Tibial artery (tissue), 4 donors: ENCODE measurements around the gene MPV17L2.

Source experiments
- DNase-seq, 2 donors: peaks; one replicate each; pipeline ENCODE4 v3.0.0-alpha.2; 2019
- H3K27ac ChIP-seq, 2 donors: fragments of 200-600 bp; sonication (generic) in 1 of 2; 1 replicate in 1 of 2; 2 replicates in 1 of 2; pipeline ENCODE4 v1.5.1; 2018 to 2019; ENCODE audit warnings: mild to moderate bottlenecking in 1 of 2
- H3K27me3 ChIP-seq, 2 donors: fragments of 200-600 bp; sonication (generic) in 1 of 2; one replicate each; pipeline versions ENCODE4 v1.5.1 to v1.6.0; 2016 to 2019
- H3K36me3 ChIP-seq, 3 donors: fragments of 200-600 bp; sonication (generic) in 2 of 3; one replicate each; pipeline ENCODE4 v1.5.1; 2016 to 2019; ENCODE audit warnings: mild to moderate bottlenecking in 2 of 3
- H3K4me1 ChIP-seq, 4 donors: fragments of 200-600 bp; sonication (generic) in 2 of 4; 1 replicate in 3 of 4; 2 replicates in 1 of 4; pipeline ENCODE4 v1.5.1; 2016 to 2019
- H3K4me3 ChIP-seq, 2 donors: fragments of 200-600 bp; sonication (generic) in 1 of 2; 1 replicate in 1 of 2; 2 replicates in 1 of 2; pipeline ENCODE4 v1.5.1; 2018 to 2019; ENCODE audit warnings: mild to moderate bottlenecking in 2 of 2
- H3K9me3 ChIP-seq, 3 donors: fragments of 200-600 bp; sonication (generic) in 1 of 3; one replicate each; pipeline ENCODE4 v1.5.1; 2016 to 2019
- intact Hi-C: fragments of 100-400 bp; cut with DNase I; formaldehyde crosslinking; loops from one replicate; pipeline ENCODE4 v1.15.0; 2023; ENCODE audit warnings: low total_unique reads
- TF ChIP-seq, protein P1 (sequence below), 2 experiments: fragments of 200-600 bp in 1 of 2; fragments of 450-650 bp in 1 of 2; IDR thresholded peaks; one replicate each; pipeline ENCODE4 v1.5.1; 2017 to 2019; ENCODE audit warnings: antibody characterized with exemption in 2 of 2, mild to moderate bottlenecking in 1 of 2, moderate library complexity in 1 of 2

Gene MPV17L2

DNA sequence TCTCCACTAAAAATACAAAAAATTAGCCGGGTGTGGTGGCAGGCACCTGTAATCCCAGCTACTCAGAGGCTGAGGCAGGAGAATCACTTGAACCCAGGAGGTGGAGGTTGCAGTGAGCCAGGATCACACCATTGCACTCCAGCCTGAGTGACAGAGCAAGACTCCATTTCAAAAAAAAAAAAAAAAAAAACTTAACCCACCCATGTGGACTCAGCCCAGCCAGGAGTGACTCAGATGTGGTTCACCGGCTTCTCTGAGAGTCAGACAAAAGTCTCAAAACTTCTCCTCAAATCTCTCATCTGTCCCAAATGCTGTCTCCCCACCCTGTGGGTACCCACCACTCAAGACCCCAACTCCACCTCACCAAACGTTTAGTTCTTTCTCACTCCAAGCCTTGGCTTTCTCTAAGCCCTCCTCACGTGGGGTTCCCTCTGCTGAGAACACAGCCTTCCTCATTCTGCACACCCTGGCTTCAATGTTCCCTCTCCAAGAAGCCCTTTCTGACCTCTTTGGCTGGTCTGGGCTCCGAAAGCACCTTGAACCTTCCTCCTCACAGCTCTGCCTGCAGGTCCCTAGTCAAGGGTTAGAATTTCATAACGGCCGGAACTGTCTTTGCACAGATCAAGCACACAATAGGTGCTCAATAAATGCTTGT is 21.9 kb downstream of the MPV17L2 start:
- no peak for DNase-seq
- intact Hi-C loops: no loop called here
- Histone ChIP-seq H3K4me3 (no peak overlapping the region), H3K9me3 (no peaks in the 10 kb centered on the region), H3K4me1 (no peaks in the 10 kb centered on the region), H3K36me3 (no peaks in the 10 kb centered on the region), H3K27ac (no peak overlapping the region), H3K27me3 (no peaks in the 10 kb centered on the region)
- TF ChIP-seq, protein P1, sequence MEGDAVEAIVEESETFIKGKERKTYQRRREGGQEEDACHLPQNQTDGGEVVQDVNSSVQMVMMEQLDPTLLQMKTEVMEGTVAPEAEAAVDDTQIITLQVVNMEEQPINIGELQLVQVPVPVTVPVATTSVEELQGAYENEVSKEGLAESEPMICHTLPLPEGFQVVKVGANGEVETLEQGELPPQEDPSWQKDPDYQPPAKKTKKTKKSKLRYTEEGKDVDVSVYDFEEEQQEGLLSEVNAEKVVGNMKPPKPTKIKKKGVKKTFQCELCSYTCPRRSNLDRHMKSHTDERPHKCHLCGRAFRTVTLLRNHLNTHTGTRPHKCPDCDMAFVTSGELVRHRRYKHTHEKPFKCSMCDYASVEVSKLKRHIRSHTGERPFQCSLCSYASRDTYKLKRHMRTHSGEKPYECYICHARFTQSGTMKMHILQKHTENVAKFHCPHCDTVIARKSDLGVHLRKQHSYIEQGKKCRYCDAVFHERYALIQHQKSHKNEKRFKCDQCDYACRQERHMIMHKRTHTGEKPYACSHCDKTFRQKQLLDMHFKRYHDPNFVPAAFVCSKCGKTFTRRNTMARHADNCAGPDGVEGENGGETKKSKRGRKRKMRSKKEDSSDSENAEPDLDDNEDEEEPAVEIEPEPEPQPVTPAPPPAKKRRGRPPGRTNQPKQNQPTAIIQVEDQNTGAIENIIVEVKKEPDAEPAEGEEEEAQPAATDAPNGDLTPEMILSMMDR (IDR thresholded peaks at IDR 0.05): no peak

DNA sequence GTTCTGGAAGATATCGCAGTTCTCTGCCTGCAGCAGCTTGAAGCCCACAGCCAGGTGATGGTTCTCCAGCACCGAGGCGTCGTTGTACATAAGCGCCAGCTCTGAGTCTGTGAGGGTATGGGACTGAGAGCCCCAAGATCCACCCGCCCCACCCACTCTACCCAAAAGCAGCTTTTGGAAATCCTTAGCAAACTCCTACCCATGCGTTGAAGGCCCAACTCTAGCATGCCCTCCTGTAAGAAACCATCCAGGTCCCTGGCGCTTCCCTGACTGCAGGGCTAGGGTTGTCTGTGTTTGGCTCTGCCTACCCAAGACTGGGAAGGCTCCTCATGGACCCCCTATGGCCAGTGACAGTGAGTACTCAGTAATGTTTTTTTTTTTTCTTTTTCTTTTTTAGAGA is 23.8 kb downstream of the MPV17L2 start:
- TF ChIP-seq, protein P1 (IDR thresholded peaks at IDR 0.05): no peak
- intact Hi-C loops: no loop called here
- no peak for DNase-seq

DNA sequence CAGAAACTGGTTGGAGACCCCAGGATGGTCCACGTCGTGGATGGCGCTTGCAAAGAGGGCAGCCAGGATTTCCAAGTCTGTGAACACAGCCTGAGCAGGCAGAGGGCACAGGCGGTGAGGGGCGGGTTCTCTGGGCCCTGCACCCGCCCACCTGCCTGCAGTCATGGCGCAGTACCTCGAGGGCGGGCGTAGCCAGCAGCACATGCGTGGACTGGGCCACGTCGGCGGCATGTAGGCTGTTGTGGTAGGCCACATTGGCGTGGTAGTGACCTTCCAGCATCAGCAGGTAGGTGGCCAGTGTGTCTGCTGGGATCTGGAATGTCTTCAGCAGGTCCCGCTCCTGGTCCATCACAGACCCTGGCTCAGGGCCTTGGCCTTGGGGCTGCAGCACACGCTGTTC is 25.1 kb downstream of the MPV17L2 start:
- no peaks in the 10 kb centered on the region for H3K4me1 ChIP-seq
- intact Hi-C loops: no loop called here
- H3K9me3 ChIP-seq: no peaks in the 10 kb centered on the region
- no peaks in the 10 kb centered on the region for H3K36me3 ChIP-seq
- DNase-seq: no peak
- TF ChIP-seq, protein P1 (IDR thresholded peaks at IDR 0.05): no peak
- H3K4me3 ChIP-seq: no peak overlapping the region
- no peak overlapping the region for H3K27ac ChIP-seq
- peaks cover 0 to 18% of the 10 kb centered on the region in 2 donors for H3K27me3 ChIP-seq

More for the DNA sequence above, 23.8 kb downstream of the MPV17L2 start:
- Histone ChIP-seq H3K4me1 (no peaks in the 10 kb centered on the region), H3K4me3 (no peak overlapping the region), H3K27ac (no peak overlapping the region), H3K9me3 (no peaks in the 10 kb centered on the region), H3K36me3 (no peaks in the 10 kb centered on the region), H3K27me3 (peaks cover 0 to 13% of the 10 kb centered on the region in 2 donors)

DNA sequence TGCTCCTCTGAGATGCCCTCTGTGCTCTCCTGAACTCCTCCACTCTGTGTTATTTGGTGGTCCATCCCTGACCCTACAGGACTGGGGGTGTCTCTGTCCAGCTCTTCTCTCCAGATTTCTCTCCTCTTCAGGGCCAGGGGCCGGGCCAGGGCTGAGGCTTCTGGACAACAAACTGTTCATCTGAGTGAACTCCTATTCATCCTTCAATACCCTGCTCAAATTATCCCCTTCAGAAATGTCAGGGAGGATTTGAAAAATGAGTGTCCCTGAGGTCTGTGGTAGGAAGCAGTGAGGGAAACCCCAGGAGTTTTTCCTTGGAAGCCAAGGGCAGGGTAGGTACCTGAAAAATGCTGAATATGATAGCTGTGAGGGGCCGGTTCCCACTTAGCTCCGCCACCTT is 25.6 kb downstream of the MPV17L2 start:
- Histone ChIP-seq H3K9me3 (no peaks in the 10 kb centered on the region), H3K4me1 (no peaks in the 10 kb centered on the region), H3K36me3 (no peaks in the 10 kb centered on the region), H3K27me3 (peaks cover 0 to 22% of the 10 kb centered on the region in 2 donors), H3K4me3 (no peak overlapping the region), H3K27ac (no peak overlapping the region)
- DNase-seq: no peak
- intact Hi-C loops: no loop called here
- TF ChIP-seq, protein P1 (IDR thresholded peaks at IDR 0.05): no peak

DNA sequence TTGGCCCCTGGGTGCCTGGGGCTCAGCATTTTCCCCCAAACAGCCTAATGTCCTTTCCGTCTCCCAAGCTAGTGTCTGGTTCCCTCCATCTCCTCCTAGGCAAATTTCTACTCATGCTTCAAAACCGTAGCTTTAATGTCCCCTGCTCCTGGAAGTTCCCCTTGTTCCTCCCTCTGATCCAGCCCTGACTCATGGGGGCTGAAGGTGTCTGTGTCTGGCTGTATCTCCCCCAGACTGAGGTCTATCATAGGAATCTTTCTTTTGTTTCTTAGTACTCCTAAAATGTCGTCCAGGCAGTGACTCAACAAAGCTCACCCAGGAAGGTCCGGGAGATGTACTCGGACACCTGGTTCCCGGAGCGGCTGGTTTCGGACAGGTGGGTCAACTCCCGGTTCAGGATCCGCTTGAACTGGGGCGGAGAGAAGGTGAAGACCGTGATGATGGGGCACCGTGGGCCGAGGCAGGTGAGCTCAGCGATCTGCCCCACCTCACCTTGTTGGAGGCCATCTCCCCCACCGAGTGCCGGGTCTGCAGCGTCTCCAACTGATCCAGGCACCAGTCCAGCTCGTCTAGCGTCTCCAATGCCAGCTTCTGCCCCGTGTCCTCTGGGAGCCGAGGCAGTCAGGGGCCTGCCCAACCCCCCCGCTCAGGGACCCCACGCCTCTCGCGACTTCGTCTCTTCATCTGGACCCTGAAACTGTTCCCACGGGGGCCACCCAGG is 27.1 kb downstream of the MPV17L2 start:
- H3K27me3 ChIP-seq: peaks cover 0 to 32% of the 10 kb centered on the region in 2 donors
- no peaks in the 10 kb centered on the region for H3K9me3 ChIP-seq
- H3K27ac ChIP-seq: no peak overlapping the region
- TF ChIP-seq, protein P1 (IDR thresholded peaks at IDR 0.05): no peak
- no peak overlapping the region for H3K4me3 ChIP-seq
- H3K4me1 ChIP-seq: peaks cover 0 to 12% (median 10%) of the 10 kb centered on the region in 4 donors
- no peak for DNase-seq
- no peaks in the 10 kb centered on the region for H3K36me3 ChIP-seq
- intact Hi-C loops: no loop called here
